HG03095 (cell line): ENCODE measurements around the gene ZNFX1.

Source experiments
- ATAC-seq: cut with Tn5 transposase; IDR thresholded peaks from one replicate; pipeline ENCODE4 v1.9.1; 2021; ENCODE audit warnings: moderate library complexity; ENCODE audit not compliant: unreplicated experiment

ZNFX1 gene

DNA sequence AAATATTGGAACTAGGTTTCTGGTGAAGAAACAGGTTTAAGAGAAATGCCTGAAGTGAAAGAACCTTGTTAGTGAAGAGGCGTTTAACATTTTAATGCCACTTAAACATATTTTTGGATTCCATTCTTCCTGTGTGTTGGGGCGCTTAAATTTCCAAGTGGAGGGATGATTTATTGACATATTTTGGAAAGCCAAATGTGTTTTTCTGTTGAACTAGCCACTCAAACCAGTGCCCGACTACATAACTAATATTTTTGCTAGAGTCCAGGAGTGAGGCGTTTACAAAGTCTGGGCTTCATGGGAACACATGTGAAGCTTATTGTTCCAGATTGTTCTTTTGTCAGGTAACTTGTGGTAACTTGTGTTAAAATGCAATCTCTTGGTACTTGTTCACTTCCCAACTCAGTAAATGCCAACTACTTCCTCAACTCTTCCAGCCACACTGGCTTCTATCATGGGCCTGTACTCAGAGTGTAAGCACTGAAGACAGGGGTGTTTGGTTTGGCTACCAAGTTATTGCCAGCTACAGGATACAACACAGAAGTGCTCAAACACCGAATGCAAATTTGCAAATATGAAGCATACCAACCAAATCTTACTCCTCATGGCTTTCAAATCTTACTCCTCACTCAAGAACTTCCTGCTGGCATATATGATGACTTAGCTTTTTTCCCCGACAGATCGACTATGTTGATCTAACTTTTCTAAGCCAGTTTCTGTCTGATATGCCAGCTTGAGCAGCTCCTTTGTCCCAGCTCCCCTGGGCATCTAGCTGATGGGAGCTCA lies 2.0 kb upstream of the ZNFX1 start:
- ATAC-seq: no peak

DNA sequence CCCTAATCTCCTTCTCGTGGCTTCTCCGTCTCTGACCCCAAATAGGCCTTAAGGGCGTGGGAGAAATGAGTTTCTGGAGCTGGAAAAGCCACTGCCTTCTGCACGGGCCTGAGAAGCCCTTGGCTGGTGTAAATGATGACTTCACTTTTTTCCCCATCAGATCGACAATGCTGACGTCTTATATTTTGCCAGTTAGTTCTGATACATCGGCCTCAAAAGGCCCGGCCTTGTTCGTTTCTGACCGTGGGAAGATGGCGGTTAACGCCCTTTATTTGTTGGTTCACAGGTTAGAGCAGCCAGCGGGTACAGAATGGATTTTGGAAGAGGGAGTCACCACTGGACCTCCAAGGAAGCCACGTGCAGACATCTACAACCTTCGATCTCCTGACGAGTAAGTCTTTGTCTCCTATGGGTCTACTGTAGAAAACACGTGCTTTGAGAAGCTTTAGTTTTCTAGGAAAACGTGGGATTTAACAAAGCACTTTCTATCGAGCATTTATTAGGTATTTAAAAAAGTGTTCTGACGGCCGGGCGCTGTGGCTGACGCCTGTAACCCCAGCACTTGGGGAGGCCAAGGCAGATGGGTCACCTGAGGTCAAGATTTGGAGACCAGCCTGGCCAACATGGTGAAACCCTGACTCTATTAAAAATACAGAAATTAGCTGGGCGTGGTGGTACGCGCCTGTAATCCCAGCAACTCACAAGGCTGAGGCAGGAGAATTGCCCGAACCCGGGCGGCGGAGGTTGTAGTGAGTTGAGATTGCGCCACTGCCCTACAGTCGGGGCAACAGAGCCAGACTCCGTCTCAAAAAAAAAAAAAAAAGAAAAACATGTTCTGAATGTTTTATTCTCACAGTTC lies 1.2 kb upstream of the ZNFX1 start:
- no peak for ATAC-seq

DNA sequence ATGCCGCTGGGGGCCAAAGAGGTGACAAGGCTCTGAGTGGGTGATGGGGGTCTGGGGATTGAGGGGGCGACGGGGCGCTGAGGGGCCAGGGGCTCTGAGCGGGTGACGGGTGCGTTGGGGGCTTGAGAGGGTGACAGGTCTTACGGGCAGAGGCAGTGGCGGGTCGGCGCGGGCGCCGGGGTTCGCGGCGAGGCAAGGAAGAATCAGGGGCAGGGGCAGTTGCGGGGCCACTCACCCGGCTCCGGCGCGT lies 146 bp downstream of the ZNFX1 start:
- ATAC-seq: no peak

DNA sequence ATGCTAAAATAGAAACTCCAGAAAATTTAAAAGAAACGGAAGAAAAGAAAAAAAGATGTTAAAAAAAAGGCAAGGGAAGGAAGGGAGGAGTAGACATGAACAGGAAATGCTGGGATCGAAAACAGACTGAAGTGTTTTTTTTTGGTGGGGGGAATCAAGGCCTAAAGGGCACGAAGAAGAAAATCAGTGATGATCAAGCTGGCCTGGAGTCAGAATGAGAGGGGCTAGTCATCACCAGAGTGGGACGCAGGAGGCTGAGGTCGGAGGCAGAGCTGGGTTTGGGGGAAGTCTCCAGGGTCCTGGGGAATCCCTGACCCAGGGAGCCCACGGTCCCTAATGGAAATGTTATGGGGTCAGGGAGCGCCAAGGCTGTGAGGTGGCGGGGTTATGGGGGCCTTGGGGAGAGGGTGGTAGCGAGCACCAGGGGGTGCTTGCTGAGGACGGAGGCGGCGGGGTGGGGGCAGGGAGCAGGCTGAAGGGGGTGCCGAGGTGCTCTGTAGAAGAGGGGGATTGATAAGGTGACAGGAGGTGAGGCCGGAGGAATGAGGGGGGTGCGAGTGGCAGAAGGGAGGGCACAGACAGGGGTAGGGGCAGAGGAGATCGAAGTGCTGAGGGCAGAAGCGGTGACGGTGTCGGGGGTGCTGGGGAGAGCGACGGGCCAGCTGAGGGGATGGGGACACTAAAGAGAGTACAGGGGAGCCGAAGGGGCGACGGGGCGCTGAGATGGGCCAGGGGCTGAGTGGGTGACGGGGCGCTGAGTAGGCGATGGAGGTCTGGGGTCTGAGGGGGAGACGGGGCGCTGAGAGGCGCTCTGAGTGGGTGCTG lies 684 bp downstream of the ZNFX1 start:
- no peak for ATAC-seq

DNA sequence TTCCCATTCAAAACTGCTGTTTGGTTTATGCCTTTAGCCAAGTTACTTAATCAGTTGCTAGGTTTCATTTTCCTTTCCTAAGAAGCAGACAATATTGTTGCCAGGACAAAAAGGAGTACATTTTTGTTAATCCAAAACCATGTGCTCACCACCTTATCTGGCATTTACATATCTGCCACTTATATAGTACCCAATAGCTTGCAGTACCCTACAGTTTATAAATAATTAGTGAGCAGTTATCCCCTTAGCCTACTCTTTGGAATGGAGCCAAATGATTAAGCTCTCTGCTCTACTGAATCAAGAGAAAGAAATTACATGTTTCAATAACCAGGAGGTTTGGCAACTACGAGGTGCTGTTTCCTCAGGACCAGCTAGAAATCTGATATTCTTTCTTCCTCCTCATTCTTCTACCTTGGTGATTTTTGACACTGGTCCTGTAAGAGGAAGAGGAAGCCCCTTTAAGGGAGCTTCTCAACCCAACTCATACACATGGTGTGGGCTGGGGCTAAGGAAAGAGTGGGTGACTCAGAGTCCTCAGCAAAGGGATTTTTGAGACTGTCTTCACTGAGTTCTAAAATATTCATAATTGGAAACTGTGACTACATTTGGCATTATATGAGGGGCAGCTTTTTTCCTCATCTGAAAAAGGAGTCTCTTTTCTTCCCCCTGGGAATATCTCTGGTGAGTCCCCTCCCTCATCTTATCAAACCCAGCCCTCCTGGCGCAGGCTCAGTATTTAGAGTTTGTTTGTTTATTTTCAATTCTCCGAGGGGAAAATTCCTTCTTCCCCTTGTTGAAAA lies 1.5 kb downstream of the ZNFX1 start:
- no peak for ATAC-seq

DNA sequence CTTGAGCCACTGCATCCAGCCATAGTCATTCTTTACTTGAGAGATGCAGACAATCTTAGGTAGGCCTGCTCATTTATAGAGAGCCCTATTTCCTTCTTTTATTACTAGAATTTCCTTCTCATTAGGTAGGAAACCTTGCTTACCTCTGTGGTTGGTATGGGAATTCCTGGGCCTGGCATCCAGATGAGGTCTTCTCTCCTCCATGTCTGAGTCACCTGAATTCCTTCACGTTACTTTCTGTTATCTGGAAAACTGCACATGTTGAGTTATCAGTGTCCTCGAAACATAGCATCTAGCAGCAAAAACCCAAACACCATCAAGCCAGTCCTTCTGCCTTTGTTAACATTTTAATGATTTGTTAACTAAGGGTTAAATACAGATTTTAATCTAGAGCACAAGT lies 2.2 kb downstream of the ZNFX1 start:
- ATAC-seq: no peak

DNA sequence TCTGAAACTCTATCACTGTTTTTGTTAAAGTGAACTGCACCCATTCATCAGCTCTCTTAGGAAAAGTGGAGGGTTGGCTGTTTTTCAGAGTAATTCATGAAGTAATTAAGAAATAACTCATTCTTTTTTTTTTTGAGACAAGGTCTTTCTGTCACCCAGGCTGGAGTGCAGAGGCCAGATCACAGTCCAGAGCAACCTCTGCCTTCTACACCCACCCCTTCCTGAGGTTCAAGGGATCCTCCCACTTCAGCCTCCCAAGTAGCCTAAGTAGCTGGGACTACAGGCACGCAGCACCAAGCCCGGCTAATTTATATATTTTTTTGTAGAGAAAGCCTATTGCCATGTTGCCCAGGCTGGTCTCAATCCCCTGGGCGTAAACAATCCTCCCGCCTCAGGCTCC lies 2.6 kb downstream of the ZNFX1 start:
- no peak for ATAC-seq

DNA sequence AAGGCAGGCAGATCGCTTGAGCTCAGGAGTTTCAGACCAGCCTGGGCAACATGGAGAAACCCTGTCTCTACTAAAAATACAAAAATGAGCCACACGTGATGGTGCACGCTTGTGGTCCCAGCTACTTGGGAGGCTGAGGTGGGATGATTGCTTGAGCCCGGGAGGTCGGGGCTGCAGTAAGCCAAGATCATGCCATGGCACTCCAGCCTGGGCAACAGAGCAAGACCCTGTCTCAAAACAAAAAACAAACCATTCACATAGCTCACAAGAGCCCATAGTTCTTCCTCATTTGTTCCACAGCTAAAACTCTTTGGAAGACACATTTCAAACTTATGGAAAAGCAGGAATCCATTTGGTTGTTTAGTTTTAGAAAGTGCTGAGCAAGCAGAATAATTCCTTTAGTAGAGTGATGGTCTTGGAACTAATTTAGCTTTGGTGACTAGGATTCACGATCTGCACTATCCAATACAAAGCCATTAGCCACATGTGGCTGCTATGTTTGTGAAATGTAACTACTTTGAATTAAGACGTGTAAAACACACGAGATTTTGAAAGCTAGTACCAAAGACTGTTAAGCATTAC lies 4.1 kb downstream of the ZNFX1 start:
- ATAC-seq: no peak

- no peak for ATAC-seq
These were observed 5.2 kb downstream of the ZNFX1 start for GRCh38 chr20:49272654-49273053.

GRCh38 chr20:49270736-49271135 lies 7.1 kb downstream of the ZNFX1 start:
- ATAC-seq: no peak

DNA sequence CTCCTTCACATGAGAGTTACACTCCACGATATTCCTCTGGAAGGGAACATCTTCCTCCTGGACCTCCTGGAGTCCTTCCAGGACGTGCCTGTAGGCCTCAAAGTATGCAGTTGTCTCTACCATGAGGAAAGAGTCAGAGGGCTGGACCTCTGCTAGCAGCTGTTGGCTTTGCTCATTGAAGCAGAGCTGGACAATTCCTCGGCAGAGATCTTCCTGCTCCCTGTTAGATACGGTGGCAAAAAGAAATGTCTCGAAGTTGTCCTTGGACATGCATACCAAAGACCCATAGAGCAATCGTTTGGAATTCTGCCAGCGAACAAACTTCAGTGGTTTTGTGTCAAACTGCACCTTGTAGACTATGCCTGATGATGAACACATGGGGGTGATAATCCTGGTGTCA lies 7.7 kb downstream of the ZNFX1 start:
- ATAC-seq: no peak

GRCh38 chr20:49268600-49269365 lies 9.1 kb downstream of the ZNFX1 start:
- ATAC-seq: no peak

- no peak for ATAC-seq
These were observed 10.5 kb downstream of the ZNFX1 start for GRCh38 chr20:49267327-49267726.

- no peak for ATAC-seq
These were observed 15.4 kb downstream of the ZNFX1 start for GRCh38 chr20:49262444-49262843.

GRCh38 chr20:49261173-49261572 lies 16.7 kb downstream of the ZNFX1 start:
- no peak for ATAC-seq

DNA sequence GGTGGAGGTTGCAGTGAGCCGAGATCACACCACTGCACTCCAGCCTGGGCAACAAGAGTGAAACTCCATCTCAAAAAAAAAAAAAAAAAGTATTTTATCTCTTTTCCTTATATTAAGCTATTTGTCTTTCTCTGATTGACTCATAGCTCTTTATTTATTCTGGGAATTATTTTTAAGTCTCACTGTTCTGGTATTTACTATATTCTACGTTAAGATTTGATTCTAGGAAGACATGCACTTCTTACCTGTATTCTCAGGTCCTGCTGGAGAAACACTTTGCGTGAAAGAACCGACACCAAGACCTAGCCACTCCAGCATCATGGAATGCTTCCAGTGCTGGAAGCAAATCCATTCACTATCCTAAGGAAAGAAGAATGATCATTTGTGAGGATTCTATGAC lies 17.6 kb downstream of the ZNFX1 start:
- ATAC-seq: no peak

GRCh38 chr20:49259799-49260198 lies 18.1 kb downstream of the ZNFX1 start:
- ATAC-seq: no peak

GRCh38 chr20:49259284-49259683 lies 18.6 kb downstream of the ZNFX1 start:
- ATAC-seq: no peak

DNA sequence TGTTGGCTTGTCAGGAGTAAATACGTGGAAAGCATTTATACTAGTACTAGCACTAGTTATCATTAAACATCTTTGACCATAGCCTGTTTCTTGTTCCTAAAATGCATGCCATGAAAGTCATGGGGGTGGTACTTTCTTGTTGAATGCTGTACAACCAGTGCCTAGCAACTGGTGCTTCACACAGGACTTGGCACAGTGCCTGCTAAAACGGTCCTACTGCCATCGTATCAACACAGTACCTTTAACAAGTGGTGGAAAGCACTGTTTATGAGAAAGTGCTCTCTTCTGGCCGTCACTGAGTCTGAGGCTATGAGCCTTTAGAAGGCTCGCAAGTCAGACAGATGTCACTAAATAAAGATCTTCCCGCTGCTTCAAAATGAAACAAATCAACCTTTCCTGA lies 21.6 kb downstream of the ZNFX1 start:
- ATAC-seq: no peak
